ENCODE measurements around the gene MT1F. TPM values are rescaled to one million over a fixed set of nuclear protein-coding genes. Genes with fewer than 3 reads are reported as not detected.

Gene MT1F
- total and polyA plus RNA-seq, 10 of the 15 experiments (the other 5 are each of a cell fraction or from before 2014, with no cell fraction given) = 0.28 to 2.5 (median 1.1) TPM; not detected in 1

DNA sequence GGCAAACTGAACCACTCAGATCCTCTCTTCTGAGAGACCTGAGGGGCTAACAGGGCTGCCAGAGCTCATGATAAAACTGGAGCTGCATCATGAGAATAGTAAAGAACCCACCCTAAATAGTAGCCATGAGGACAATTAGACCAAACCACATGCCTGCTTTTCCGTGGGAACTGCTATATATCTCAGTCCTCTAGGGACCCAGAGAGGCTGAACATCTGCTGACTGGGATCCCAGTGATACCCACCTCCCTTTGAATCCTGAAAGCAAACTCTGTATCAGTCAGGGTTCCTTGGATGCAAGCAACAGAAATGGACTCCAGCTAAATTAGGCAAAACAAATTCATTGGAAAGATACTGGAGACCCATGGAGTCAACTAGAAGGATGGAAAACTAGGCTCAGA lies 31.0 kb downstream of the MT1F start (continued):
- TF ChIP-seq, protein P1, sequence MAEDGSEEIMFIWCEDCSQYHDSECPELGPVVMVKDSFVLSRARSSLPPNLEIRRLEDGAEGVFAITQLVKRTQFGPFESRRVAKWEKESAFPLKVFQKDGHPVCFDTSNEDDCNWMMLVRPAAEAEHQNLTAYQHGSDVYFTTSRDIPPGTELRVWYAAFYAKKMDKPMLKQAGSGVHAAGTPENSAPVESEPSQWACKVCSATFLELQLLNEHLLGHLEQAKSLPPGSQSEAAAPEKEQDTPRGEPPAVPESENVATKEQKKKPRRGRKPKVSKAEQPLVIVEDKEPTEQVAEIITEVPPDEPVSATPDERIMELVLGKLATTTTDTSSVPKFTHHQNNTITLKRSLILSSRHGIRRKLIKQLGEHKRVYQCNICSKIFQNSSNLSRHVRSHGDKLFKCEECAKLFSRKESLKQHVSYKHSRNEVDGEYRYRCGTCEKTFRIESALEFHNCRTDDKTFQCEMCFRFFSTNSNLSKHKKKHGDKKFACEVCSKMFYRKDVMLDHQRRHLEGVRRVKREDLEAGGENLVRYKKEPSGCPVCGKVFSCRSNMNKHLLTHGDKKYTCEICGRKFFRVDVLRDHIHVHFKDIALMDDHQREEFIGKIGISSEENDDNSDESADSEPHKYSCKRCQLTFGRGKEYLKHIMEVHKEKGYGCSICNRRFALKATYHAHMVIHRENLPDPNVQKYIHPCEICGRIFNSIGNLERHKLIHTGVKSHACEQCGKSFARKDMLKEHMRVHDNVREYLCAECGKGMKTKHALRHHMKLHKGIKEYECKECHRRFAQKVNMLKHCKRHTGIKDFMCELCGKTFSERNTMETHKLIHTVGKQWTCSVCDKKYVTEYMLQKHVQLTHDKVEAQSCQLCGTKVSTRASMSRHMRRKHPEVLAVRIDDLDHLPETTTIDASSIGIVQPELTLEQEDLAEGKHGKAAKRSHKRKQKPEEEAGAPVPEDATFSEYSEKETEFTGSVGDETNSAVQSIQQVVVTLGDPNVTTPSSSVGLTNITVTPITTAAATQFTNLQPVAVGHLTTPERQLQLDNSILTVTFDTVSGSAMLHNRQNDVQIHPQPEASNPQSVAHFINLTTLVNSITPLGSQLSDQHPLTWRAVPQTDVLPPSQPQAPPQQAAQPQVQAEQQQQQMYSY (CRISPR knock-in tag; IDR thresholded peaks at IDR 0.05) = no peak
- TF ChIP-seq NRF1 (conservative IDR thresholded peaks at IDR 0.05; ENCODE audit: low read depth, low read length) (no peak), RAD51 (IDR thresholded peaks at IDR 0.05) (no peak), TAF1 (IDR thresholded peaks at IDR 0.05; ENCODE audit: borderline replicate concordance, low read depth, low read length) (no peak), HDAC2 (IDR thresholded peaks at IDR 0.05) (no peak), NFXL1 (IDR thresholded peaks at IDR 0.05; ENCODE audit: borderline replicate concordance) (no peak), LARP7 (IDR thresholded peaks at IDR 0.05) (no peak), NFYB (IDR thresholded peaks at IDR 0.05; ENCODE audit: insufficient read depth, low read depth, low read length) (no peak)

- Histone ChIP-seq H3K4me1 (ENCODE audit: control insufficient read depth, insufficient read depth, low read length) (no peaks in the 10 kb centered on the region), H2AFZ (ENCODE audit: control insufficient read depth, low read depth, low read length) (no peak overlapping the region), H3K9me3 (replicated peaks; ENCODE audit: control insufficient read depth, insufficient read depth, low read length) (no peaks in the 10 kb centered on the region), H4K20me1 (ENCODE audit: control insufficient read depth, insufficient read depth) (no peaks in the 10 kb centered on the region), H3K9ac (ENCODE audit: control insufficient read depth, insufficient read depth, low read length) (no peak overlapping the region), H3K27ac (ENCODE audit: control insufficient read depth, insufficient read depth) (no peak overlapping the region), H3K79me2 (ENCODE audit: control insufficient read depth, insufficient read depth, low read length) (no peaks in the 10 kb centered on the region), H3K27me3 (replicated peaks in 1 of 2; ENCODE audit: control insufficient read depth in 2 of 2, insufficient read depth in 2 of 2, low read length in 1 of 2) (no peaks in the 10 kb centered on the region; a peak in 1 of 4 replicates), H3K4me3 (no peak overlapping the region), H3K4me2 (ENCODE audit: control insufficient read depth, insufficient read depth) (no peak overlapping the region), H3K36me3 (ENCODE audit: control insufficient read depth in 2 of 2, insufficient read depth in 2 of 2, low read length in 1 of 2) (no peaks in the 10 kb centered on the region)
- SMC1A ChIA-PET (ENCODE audit: uncharacterized antibody, unreplicated experiment) = no interaction called here
- TF ChIP-seq BCL3 (IDR thresholded peaks at IDR 0.05; ENCODE audit: borderline replicate concordance, insufficient read depth, low read depth, low read length, poor library complexity, severe bottlenecking) (no peak), DPF2 (IDR thresholded peaks at IDR 0.05) (no peak), ZSCAN29 (IDR thresholded peaks at IDR 0.05) (no peak), STAT3 (IDR thresholded peaks at IDR 0.05; ENCODE audit: low read depth, low read length) (no peak)
- POLR2A ChIA-PET = no interaction called here
- FAIRE-seq (no peak), ATAC-seq (no peak), DNase-seq (ENCODE audit: low read depth, low spot score) (no peak)
- in situ Hi-C loops (cut with MboI) = loop anchor here (25.0 kb wide), 1 partner anchor 752 kb away; no protein-coding TSS in a partner anchor
- RAD21 ChIA-PET (ENCODE audit: unreplicated experiment) = interaction anchor here (1.3 kb wide), 1 partner anchor 13 kb away, joined by 4 read pairs; no protein-coding TSS in a partner anchor
- WGBS (ENCODE audit: insufficient coverage, insufficient replicate concordance, low lambda C conversion rate, missing lambda C conversion rate) = 6% methylated on average over 3 of the region's 3 CpGs
- no TSS peak for BruUV-seq (replicated peaks)
- intact Hi-C loops (cut with micrococcal nuclease; ENCODE audit: unreplicated experiment) = no loop called here
- CTCF ChIA-PET = interaction anchor here (1.4 kb wide), 1 partner anchor 113 kb away, joined by 4 read pairs; no protein-coding TSS in a partner anchor
Measured at GRCh38 chr16:56689171-56689570, 31.4 kb downstream of the MT1F start.

All from GM12878 (cell line).